Spleen (tissue), 11 donors: ENCODE results near the gene IGSF22. TPM values are rescaled to one million over a fixed set of nuclear protein-coding genes. Genes with fewer than 3 reads are reported as not detected.

ENCODE experiments used
- DNase-seq: peaks from one replicate; pipeline ENCODE4 v3.0.0-alpha.2; 2020
- H3K27ac ChIP-seq, 8 donors: fragments of 200-600 bp; sonication (generic) in 7 of 8; 1 replicate in 4 of 8; 2 replicates in 4 of 8; pipeline versions ENCODE4 v1.5.0 to v1.8.0; 2016 to 2021; ENCODE audit warnings: inconsistent platforms in 4 of 8, mild to moderate bottlenecking in 4 of 8, moderate library complexity in 1 of 8
- H3K27me3 ChIP-seq, 7 donors: fragments of 200-600 bp; sonication (generic) in 6 of 7; replicated peaks in 1 of 7; 1 replicate in 4 of 7; 2 replicates in 3 of 7; pipeline versions ENCODE4 v1.5.0 to v1.8.0; 2016 to 2021; ENCODE audit warnings: inconsistent platforms in 3 of 7, mild to moderate bottlenecking in 1 of 7
- H3K36me3 ChIP-seq, 6 donors: fragments of 200-600 bp; sonication (generic) in 5 of 6; 1 replicate in 4 of 6; 2 replicates in 2 of 6; pipeline versions ENCODE4 v1.5.0 to v1.8.0; 2016 to 2021; ENCODE audit warnings: inconsistent platforms in 2 of 6
- H3K4me1 ChIP-seq, 6 donors: fragments of 200-600 bp; sonication (generic) in 5 of 6; 1 replicate in 3 of 6; 2 replicates in 3 of 6; pipeline versions ENCODE4 v1.5.0 to v1.8.0; 2016 to 2021; ENCODE audit warnings: inconsistent platforms in 3 of 6
- H3K4me3 ChIP-seq, 8 donors: fragments of 200-600 bp; sonication (generic) in 7 of 8; 1 replicate in 4 of 8; 2 replicates in 4 of 8; pipeline versions ENCODE4 v1.5.0 to v1.8.0; 2016 to 2021; ENCODE audit warnings: inconsistent platforms in 4 of 8, mild to moderate bottlenecking in 4 of 8, moderate library complexity in 2 of 8
- H3K9me3 ChIP-seq, 8 donors: fragments of 200-600 bp; sonication (generic) in 7 of 8; 1 replicate in 4 of 8; 2 replicates in 4 of 8; pipeline versions ENCODE4 v1.5.0 to v1.8.0; 2016 to 2021; ENCODE audit warnings: inconsistent platforms in 4 of 8
- POLR2A ChIP-seq, 3 donors: fragments of 450-650 bp; IDR thresholded peaks; one replicate each; pipeline ENCODE4 v1.5.1; 2017; ENCODE audit warnings: antibody characterized with exemption in 3 of 3, mild to moderate bottlenecking in 1 of 3
- POLR2AphosphoS5 ChIP-seq, 3 donors: sonication (generic); formaldehyde crosslinking; IDR thresholded peaks; one replicate each; pipeline ENCODE4 v1.5.1; 2017; ENCODE audit warnings: antibody characterized with exemption in 3 of 3
- WGBS, 5 donors: extraction: QIAGEN DNeasy Blood & Tissue Kit in 3 of 5; methylation state at CpG; one replicate each; pipeline versions ENCODE4 v1.1.5 to v1.1.7; 2013 to 2018; 5-methylcytosine and 5-hydroxymethylcytosine counted together
- intact Hi-C: fragments of 100-400 bp; cut with DNase I; formaldehyde crosslinking; loops from one replicate; pipeline ENCODE4 v1.15.0; 2023; ENCODE audit warnings: low total_unique reads
- polyA plus RNA-seq, 3 donors: library from polyadenylated mRNA; stranded (reverse); fragments of 200-250 nt; gene quantifications; one replicate each; pipeline ENCODE4 v1.2.1, GENCODE V29; 2013
- total RNA-seq, 7 donors: library from RNA; depleted of rRNA in 3 of 7; stranded (reverse); fragments of >200 nt in 3 of 7; fragmentation: NEBNext Ultra II Directional in 4 of 7; extraction: Animal tissue kit (Norgen Biotek cat#: 25700) in 4 of 7; gene quantifications; one replicate each; pipeline versions ENCODE4 v1.1.0 to v1.2.1, GENCODE V29; 2016 to 2021
- TF ChIP-seq, protein P1 (sequence below), 11 experiments: fragments of 200-600 bp in 7 of 11; fragments of 450-650 bp in 4 of 11; sonication (generic) in 4 of 11; IDR thresholded peaks in 8 of 11; conservative IDR thresholded peaks in 3 of 11; 1 replicate in 7 of 11; 2 replicates in 4 of 11; pipeline versions ENCODE4 v1.4.0 to v1.8.0; 2016 to 2021; ENCODE audit warnings: antibody characterized with exemption in 11 of 11, inconsistent platforms in 4 of 11, mild to moderate bottlenecking in 1 of 11
- donor health status: healthy with polysubstance abuse.
- donor health status: DM: no; HTN: no; CAD: no; lungs with moderate emphysema.
- donor health status: DM: no; HTN: no; CAD: no.
- donor health status: Bipolar disorder and iron deficiency.
- donor health status: healthy.
- donor health status: DM: no; HTN: no; CAD: no.
- donor health status: DM: yes; HTN: yes; CAD: no.

Gene IGSF22
- total and polyA plus RNA-seq, 10 donors, result 0.12 to 3.2 (median 0.58) TPM; not detected in 2

DNA sequence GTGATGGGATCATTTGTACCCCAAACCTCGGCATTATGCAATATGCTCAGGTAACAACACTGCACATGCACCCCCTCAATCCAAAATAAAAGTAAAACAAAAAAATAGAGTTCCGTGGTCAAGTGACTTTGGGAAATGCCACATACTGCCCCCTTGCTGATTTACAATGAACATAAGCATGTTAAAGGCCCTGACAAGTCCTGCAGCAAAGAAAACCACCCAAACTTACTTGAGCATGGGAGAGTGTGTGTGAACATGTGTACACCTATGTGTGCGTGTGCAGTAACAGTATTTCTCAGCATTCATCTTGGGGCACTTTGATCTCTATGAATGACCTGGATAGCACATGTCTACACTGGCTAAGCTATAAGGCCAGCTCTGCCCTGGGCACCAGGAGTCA, 15.8 kb upstream of the IGSF22 start:
- 83 to 89% (median 85%) methylated on average over 3 of the region's 3 CpGs for WGBS, 5 donors
- Histone ChIP-seq H3K27ac (no peak overlapping the region), H3K4me1 (no peaks in the 10 kb centered on the region), H3K4me3 (no peak overlapping the region), H3K27me3 (no peaks in the 10 kb centered on the region), H3K9me3 (no peaks in the 10 kb centered on the region), H3K36me3 (no peaks in the 10 kb centered on the region)
- no peak for DNase-seq
- TF ChIP-seq, protein P1, sequence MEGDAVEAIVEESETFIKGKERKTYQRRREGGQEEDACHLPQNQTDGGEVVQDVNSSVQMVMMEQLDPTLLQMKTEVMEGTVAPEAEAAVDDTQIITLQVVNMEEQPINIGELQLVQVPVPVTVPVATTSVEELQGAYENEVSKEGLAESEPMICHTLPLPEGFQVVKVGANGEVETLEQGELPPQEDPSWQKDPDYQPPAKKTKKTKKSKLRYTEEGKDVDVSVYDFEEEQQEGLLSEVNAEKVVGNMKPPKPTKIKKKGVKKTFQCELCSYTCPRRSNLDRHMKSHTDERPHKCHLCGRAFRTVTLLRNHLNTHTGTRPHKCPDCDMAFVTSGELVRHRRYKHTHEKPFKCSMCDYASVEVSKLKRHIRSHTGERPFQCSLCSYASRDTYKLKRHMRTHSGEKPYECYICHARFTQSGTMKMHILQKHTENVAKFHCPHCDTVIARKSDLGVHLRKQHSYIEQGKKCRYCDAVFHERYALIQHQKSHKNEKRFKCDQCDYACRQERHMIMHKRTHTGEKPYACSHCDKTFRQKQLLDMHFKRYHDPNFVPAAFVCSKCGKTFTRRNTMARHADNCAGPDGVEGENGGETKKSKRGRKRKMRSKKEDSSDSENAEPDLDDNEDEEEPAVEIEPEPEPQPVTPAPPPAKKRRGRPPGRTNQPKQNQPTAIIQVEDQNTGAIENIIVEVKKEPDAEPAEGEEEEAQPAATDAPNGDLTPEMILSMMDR (IDR thresholded peaks at IDR 0.05 in 8 of 11, conservative IDR thresholded peaks at IDR 0.05 in 3 of 11), result no peak
- TF ChIP-seq POLR2AphosphoS5 (IDR thresholded peaks at IDR 0.05), result no peak
- no peak for TF ChIP-seq POLR2A (IDR thresholded peaks at IDR 0.05)
- intact Hi-C loops, result no loop called here

DNA sequence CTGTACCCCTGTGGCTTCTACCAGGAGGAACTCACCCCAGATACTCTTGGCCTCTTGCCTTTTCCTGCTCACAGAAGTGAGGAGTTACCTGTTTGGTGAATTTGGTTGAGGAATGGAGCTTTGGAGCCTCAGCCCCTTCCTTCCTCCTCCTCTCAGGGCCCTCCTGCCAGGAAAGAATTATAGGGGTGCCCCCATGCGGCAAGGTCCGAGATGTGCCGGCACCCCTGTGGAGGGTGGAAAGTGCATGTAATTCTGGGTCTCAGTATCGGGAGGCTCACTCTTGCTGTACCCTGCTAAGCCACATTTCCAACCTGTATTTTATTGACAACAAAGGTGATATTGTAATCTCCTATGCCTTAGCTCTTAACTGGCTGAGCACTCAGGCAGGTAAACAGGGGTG, 13.7 kb upstream of the IGSF22 start:
- intact Hi-C loops, result loop anchor here (10.0 kb wide), 1 partner anchor 625 kb away; no protein-coding TSS in a partner anchor
- H3K4me3 ChIP-seq, result no peak overlapping the region
- TF ChIP-seq POLR2A (IDR thresholded peaks at IDR 0.05), result no peak
- no peak for TF ChIP-seq POLR2AphosphoS5 (IDR thresholded peaks at IDR 0.05)
- TF ChIP-seq, protein P1 (IDR thresholded peaks at IDR 0.05 in 8 of 11, conservative IDR thresholded peaks at IDR 0.05 in 3 of 11), result no peak
- no peaks in the 10 kb centered on the region for H3K4me1 ChIP-seq
- no peak overlapping the region for H3K27ac ChIP-seq
- no peaks in the 10 kb centered on the region for H3K9me3 ChIP-seq
- 54 to 89% (median 64%) methylated on average over 4 of the region's 4 CpGs for WGBS, 5 donors
- no peak for DNase-seq
- H3K27me3 ChIP-seq, result no peaks in the 10 kb centered on the region
- no peaks in the 10 kb centered on the region for H3K36me3 ChIP-seq

DNA sequence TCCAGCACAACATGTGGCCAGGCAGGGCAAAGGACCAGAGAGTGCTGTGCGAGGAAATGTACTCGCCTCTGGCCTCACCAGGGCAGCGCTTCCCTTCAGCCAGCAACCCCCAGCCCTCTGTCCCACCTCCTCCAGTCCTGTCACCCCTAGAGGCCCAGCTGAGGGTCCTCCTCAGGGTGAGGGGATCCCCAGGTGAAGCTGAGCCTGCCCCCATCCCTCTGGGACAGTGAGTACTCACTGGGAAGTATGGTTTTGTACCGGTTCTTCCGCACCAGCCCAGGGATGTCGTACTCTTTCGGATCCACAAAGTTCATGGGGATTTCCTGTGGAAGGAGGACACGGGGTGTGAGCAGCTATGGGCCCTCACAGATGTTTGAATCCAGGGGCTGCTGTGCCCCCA, 11.7 kb upstream of the IGSF22 start:
- H3K9me3 ChIP-seq, result no peaks in the 10 kb centered on the region
- DNase-seq, result no peak
- H3K27ac ChIP-seq, result no peak overlapping the region
- intact Hi-C loops, result loop anchor here (10.0 kb wide), 1 partner anchor 623 kb away; no protein-coding TSS in a partner anchor
- TF ChIP-seq POLR2A (IDR thresholded peaks at IDR 0.05) (no peak), POLR2AphosphoS5 (IDR thresholded peaks at IDR 0.05) (no peak)
- TF ChIP-seq, protein P1 (IDR thresholded peaks at IDR 0.05 in 8 of 11, conservative IDR thresholded peaks at IDR 0.05 in 3 of 11), result no peak
- WGBS, 5 donors, result 82 to 94% (median 89%) methylated on average over 8 of the region's 8 CpGs
- H3K36me3 ChIP-seq, result no peaks in the 10 kb centered on the region
- no peaks in the 10 kb centered on the region for H3K27me3 ChIP-seq
- H3K4me1 ChIP-seq, result no peaks in the 10 kb centered on the region
- H3K4me3 ChIP-seq, result no peak overlapping the region

DNA sequence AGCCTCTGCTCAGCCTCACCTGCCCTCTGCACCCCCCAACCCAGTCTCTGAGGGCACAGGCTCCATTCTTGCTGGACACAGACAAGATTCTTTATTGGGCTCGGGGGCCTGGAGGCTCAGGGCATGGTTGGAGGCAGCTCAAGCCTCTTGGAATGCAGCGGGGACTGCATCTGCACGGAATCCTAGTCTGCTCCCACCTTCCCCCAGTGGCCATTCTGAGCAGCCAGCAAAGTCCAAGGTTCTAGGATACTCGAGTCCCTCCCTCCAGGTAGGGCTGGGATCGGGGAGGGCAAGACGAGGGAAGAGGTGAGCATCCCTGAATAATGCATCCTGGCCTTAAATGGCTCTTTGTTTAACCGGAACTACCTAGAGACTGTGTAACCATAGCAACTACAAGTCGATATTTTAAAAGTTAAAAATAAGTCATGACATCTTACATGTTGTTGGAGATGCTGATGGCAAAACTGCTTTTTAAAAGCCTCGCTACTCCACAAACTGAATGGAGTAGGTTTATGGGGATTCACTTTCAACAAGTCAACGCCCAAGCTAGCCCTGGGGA, 10.7 kb upstream of the IGSF22 start:
- Histone ChIP-seq H3K4me1 (peaks cover 0 to 6% (median 4%) of the 10 kb centered on the region in 6 donors), H3K9me3 (no peaks in the 10 kb centered on the region), H3K27me3 (no peaks in the 10 kb centered on the region), H3K36me3 (no peaks in the 10 kb centered on the region), H3K4me3 (no peak overlapping the region), H3K27ac (no peak overlapping the region)
- intact Hi-C loops, result loop anchor here (10.0 kb wide), 1 partner anchor 622 kb away; no protein-coding TSS in a partner anchor
- no peak for DNase-seq
- TF ChIP-seq POLR2AphosphoS5 (IDR thresholded peaks at IDR 0.05) (no peak), POLR2A (IDR thresholded peaks at IDR 0.05) (no peak)
- TF ChIP-seq, protein P1 (IDR thresholded peaks at IDR 0.05 in 8 of 11, conservative IDR thresholded peaks at IDR 0.05 in 3 of 11), result no peak
- 75 to 77% (median 77%) methylated on average over 8 to 10 of the region's 10 CpGs for WGBS, 5 donors
